Mucosa of descending colon (tissue), 3 donors: Measurements from ENCODE around the gene CAPN8. TPM values are rescaled to one million over a fixed set of nuclear protein-coding genes. Genes with fewer than 3 reads are reported as not detected.

Experiments used
- ATAC-seq: fragments of 200-7000 bp; cut with Tn5 transposase; one replicate; pipeline ENCODE4 v1.9.1; 2020; ENCODE audit warnings: mild to moderate bottlenecking, moderate library complexity
- DNase-seq, 3 donors: peaks; one replicate each; pipeline ENCODE4 v3.0.0-alpha.2; 2020
- H3K36me3 ChIP-seq: fragments of 200-600 bp; one replicate; pipeline ENCODE4 v1.8.0; 2021; ENCODE audit warnings: low read depth, mild to moderate bottlenecking
- H3K4me1 ChIP-seq: fragments of 200-600 bp; one replicate; pipeline ENCODE4 v1.8.0; 2021; ENCODE audit warnings: low read depth, mild to moderate bottlenecking
- H3K4me3 ChIP-seq: fragments of 200-600 bp; one replicate; pipeline ENCODE4 v1.8.0; 2021; ENCODE audit warnings: mild to moderate bottlenecking
- H3K9me3 ChIP-seq: fragments of 200-600 bp; one replicate; pipeline ENCODE4 v1.8.0; 2021; ENCODE audit warnings: mild to moderate bottlenecking
- CTCF ChIP-seq: fragments of 200-600 bp; IDR thresholded peaks from one replicate; pipeline ENCODE4 v1.8.0; 2022; ENCODE audit warnings: antibody characterized with exemption, mild to moderate bottlenecking
- intact Hi-C, 2 donors: fragments of 100-400 bp; cut with DNase I in 1 of 2; cut with micrococcal nuclease in 1 of 2; formaldehyde crosslinking; loops; one replicate each; pipeline versions ENCODE4 v1.11.0 to v1.11.1; 2022; cut with DNase I, micrococcal nuclease
- total RNA-seq, 3 donors: library from RNA; stranded (reverse); fragmentation: NEBNext Ultra II Directional in 2 of 3; extraction: Animal tissue kit (Norgen Biotek cat#: 25700) in 2 of 3; gene quantifications; one replicate each; pipeline versions ENCODE4 v1.2.1 to v1.2.4, GENCODE V29; 2021 to 2023
- donor health status: DM: no; HTN: no; CAD: no; lungs with moderate emphysema.
- donor health status: DM: no; HTN: no; CAD: no.
- donor health status: DM: no; HTN: yes; CAD: no.

The CAPN8 gene
- total RNA-seq, 3 donors from 2014 or later = 31.1 to 88.6 (median 59.0) TPM

- H3K4me3 ChIP-seq = no peak overlapping the region
- DNase-seq = no peak
- intact Hi-C loops = no loop called here
- no peaks in the 10 kb centered on the region for H3K9me3 ChIP-seq
- H3K4me1 ChIP-seq = no peaks in the 10 kb centered on the region
- no peak for TF ChIP-seq CTCF
- no peaks in the 10 kb centered on the region for H3K36me3 ChIP-seq
- ATAC-seq = no peak
Observed at GRCh38 chr1:223659711-223660110, 5.8 kb downstream of the CAPN8 start.

GRCh38 chr1:223657978-223658377, 7.5 kb downstream of the CAPN8 start:
- intact Hi-C loops = no loop called here
- DNase-seq (no peak), ATAC-seq (no peak)
- no peak for TF ChIP-seq CTCF
- no peaks in the 10 kb centered on the region for H3K36me3 ChIP-seq
- H3K4me3 ChIP-seq = no peak overlapping the region
- no peaks in the 10 kb centered on the region for H3K9me3 ChIP-seq
- H3K4me1 ChIP-seq = peaks cover 5% of the 10 kb centered on the region

- no peak overlapping the region for H3K4me3 ChIP-seq
- intact Hi-C loops = no loop called here
- no peaks in the 10 kb centered on the region for H3K9me3 ChIP-seq
- DNase-seq = no peak
- no peaks in the 10 kb centered on the region for H3K36me3 ChIP-seq
- H3K4me1 ChIP-seq = peaks cover 5% of the 10 kb centered on the region
- no peak for TF ChIP-seq CTCF
- peak; percentile 68 for ATAC-seq
Observed at GRCh38 chr1:223654083-223654482, 11.4 kb downstream of the CAPN8 start.

GRCh38 chr1:223653431-223653830, 12.1 kb downstream of the CAPN8 start:
- intact Hi-C loops = no loop called here
- ATAC-seq (no peak), DNase-seq (no peak)
- Histone ChIP-seq H3K9me3 (no peaks in the 10 kb centered on the region), H3K4me1 (peaks cover 5% of the 10 kb centered on the region), H3K4me3 (no peak overlapping the region), H3K36me3 (no peaks in the 10 kb centered on the region)
- TF ChIP-seq CTCF = no peak

- DNase-seq = no peak
- Histone ChIP-seq H3K9me3 (no peaks in the 10 kb centered on the region), H3K4me1 (peaks cover 5% of the 10 kb centered on the region), H3K4me3 (no peak overlapping the region), H3K36me3 (no peaks in the 10 kb centered on the region)
- intact Hi-C loops = no loop called here
- ATAC-seq = no peak
- no peak for TF ChIP-seq CTCF
Observed at GRCh38 chr1:223653015-223653414, 12.5 kb downstream of the CAPN8 start.

GRCh38 chr1:223652436-223652941, 13.0 kb downstream of the CAPN8 start:
- Histone ChIP-seq H3K4me3 (no peak overlapping the region), H3K36me3 (no peaks in the 10 kb centered on the region), H3K9me3 (no peaks in the 10 kb centered on the region), H3K4me1 (peaks cover 5% of the 10 kb centered on the region)
- intact Hi-C loops = no loop called here
- DNase-seq (no peak), ATAC-seq (no peak)
- no peak for TF ChIP-seq CTCF
